Psoas muscle (tissue), 8 donors: ENCODE data around the gene PRAC2. TPM values are rescaled to one million over a fixed set of nuclear protein-coding genes. Genes with fewer than 3 reads are reported as not detected.
A peak's percentile ranks its signal among the peaks of the same experiment; 100 is the strongest.

ENCODE experiments used
- ATAC-seq, 4 donors: fragments of 200-7000 bp; cut with Tn5 transposase; one replicate each; pipeline ENCODE4 v1.9.1; 2020; ENCODE audit warnings: moderate library complexity in 3 of 4, mild to moderate bottlenecking in 2 of 4
- DNase-seq, 2 donors: peaks; one replicate each; pipeline ENCODE4 v3.0.0-alpha.2; 2020
- H3K27ac ChIP-seq: fragments of 200-600 bp; one replicate; pipeline ENCODE4 v1.8.0; 2022
- H3K27me3 ChIP-seq, 3 donors: fragments of 200-600 bp in 1 of 3; one replicate each; pipeline versions ENCODE4 v1.6.1 to v1.8.0; 2013 to 2022; ENCODE audit warnings: low read length in 2 of 3, mild to moderate bottlenecking in 2 of 3, moderate library complexity in 1 of 3; ENCODE audit not compliant: insufficient read depth in 3 of 3
- H3K36me3 ChIP-seq, 2 donors: fragments of 200-600 bp in 1 of 2; one replicate each; pipeline versions ENCODE4 v1.6.1 to v1.8.0; 2013 to 2022; ENCODE audit warnings: low read depth in 1 of 2, mild to moderate bottlenecking in 1 of 2, moderate library complexity in 1 of 2; ENCODE audit not compliant: insufficient read depth in 1 of 2
- H3K4me1 ChIP-seq: fragments of 200-600 bp; one replicate; pipeline ENCODE4 v1.8.0; 2022
- H3K4me3 ChIP-seq: fragments of 200-600 bp; one replicate; pipeline ENCODE4 v1.8.0; 2022; ENCODE audit warnings: mild to moderate bottlenecking
- H3K9me3 ChIP-seq: fragments of 200-600 bp; one replicate; pipeline ENCODE4 v1.8.0; 2022
- CTCF ChIP-seq: fragments of 200-600 bp; IDR thresholded peaks from one replicate; pipeline ENCODE4 v1.8.0; 2022; ENCODE audit warnings: antibody characterized with exemption
- WGBS, 3 donors: extraction: QIAGEN DNeasy Blood & Tissue Kit; methylation state at CpG; one replicate each; pipeline versions ENCODE4 v1.1.6 to v1.1.7; 2013; 5-methylcytosine and 5-hydroxymethylcytosine counted together
- intact Hi-C, 2 donors: fragments of 100-400 bp; cut with DNase I; formaldehyde crosslinking; loops; one replicate each; pipeline versions ENCODE4 v1.11.0 to v1.14.2; 2022
- polyA plus RNA-seq, 3 donors: library from polyadenylated mRNA; stranded (reverse); fragments of 200-250 nt; gene quantifications; one replicate each; pipeline ENCODE4 v1.2.3, GENCODE V29; 2013
- total RNA-seq, 4 donors: library from RNA; stranded (reverse); fragmentation: NEBNext Ultra II Directional in 2 of 4; extraction: Animal tissue kit (Norgen Biotek cat#: 25700) in 2 of 4; gene quantifications; one replicate each; pipeline versions ENCODE4 v1.2.1 to v1.2.4, GENCODE V29; 2021 to 2023
- donor health status: healthy with polysubstance abuse.
- donor health status: DM: no; HTN: no; CAD: no; lungs with moderate emphysema.
- donor health status: Bipolar disorder and iron deficiency.
- donor health status: healthy.
- donor health status: DM: yes; HTN: yes; CAD: no.
- donor health status: DM: no; HTN: no; CAD: no.
- donor health status: DM: no; HTN: no; CAD: no.
- donor health status: DM: yes; HTN: yes; CAD: no.

Gene PRAC2
- total and polyA plus RNA-seq, 7 donors = not detected

DNA sequence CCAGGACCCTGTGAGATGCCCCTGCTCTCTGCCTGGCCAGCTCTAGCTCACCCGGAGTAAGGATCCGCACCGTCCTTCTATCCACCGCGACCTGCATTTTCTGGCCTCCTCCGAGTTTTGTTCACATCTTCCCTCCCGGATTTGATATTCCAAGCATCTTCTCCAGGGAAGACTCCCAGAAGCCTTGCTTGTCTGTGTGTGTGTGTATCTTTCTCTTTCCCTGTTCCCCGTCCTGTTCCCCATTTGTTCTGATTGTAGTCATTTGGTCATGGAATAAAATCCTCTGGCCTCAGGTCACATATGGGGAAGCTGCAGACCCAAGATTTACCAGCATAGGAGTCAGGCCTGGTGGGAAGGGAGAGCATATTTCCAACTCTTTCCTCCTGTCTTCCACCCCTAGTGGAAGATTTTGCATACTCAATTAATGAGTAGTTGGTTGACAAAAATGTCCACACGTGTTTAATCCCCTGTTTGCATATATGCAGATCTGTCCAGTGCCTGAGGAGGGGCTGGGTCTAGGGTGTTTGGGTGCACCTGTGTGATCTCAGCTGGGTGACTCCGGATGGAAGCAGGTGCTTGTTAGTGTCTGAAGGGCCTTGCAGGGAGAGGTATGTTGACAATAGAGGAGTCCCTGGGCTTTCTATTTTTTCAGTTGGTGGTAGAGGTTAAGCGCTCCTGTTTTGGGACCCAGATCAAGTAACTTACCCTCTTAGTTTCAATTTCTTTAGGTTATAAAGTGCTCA is 2.5 kb upstream of the PRAC2 start:
- Histone ChIP-seq H3K27ac (no peak overlapping the region), H3K36me3 (no peaks in the 10 kb centered on the region), H3K27me3 (peaks cover 9 to 100% (median 54%) of the 10 kb centered on the region in 3 donors), H3K4me3 (no peak overlapping the region), H3K9me3 (no peaks in the 10 kb centered on the region), H3K4me1 (peaks cover 12% of the 10 kb centered on the region)
- no peak for TF ChIP-seq CTCF
- ATAC-seq (no peak), DNase-seq (no peak)
- 43 to 48% (median 43%) methylated on average over 11 of the region's 11 CpGs for WGBS, 3 donors
- intact Hi-C loops = loop anchor here in 1 of 2 donors (5.0 kb wide), 1 partner anchor 72 kb away; no protein-coding TSS in a partner anchor

DNA sequence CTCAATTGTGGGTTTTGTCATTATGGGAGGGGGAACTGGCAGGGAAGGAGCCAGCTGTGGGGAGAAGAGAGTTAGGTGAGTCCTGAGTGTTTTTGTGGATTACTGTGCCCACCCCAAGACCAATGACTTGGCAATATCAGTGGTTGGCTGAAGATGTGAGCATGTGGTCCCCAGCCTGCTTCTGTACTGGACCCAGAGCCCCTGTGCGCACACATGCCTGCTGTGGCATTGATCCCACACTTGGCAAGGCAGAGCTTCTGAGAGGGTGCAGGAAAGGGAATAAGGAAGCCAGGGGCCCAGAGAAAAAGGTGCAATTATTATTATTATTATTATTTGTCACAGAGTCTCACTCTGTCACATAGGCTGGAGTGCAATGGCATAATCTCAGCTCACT is 2.0 kb upstream of the PRAC2 start:
- ATAC-seq (no peak), DNase-seq (no peak)
- no peak for TF ChIP-seq CTCF
- H3K9me3 ChIP-seq = no peaks in the 10 kb centered on the region
- no peaks in the 10 kb centered on the region for H3K36me3 ChIP-seq
- peaks cover 12 to 100% (median 59%) of the 10 kb centered on the region in 3 donors for H3K27me3 ChIP-seq
- no peak overlapping the region for H3K27ac ChIP-seq
- WGBS, 3 donors = 96 to 100% (median 96%) methylated on average over 1 of the region's 1 CpG
- peaks cover 12% of the 10 kb centered on the region for H3K4me1 ChIP-seq
- H3K4me3 ChIP-seq = no peak overlapping the region
- intact Hi-C loops = loop anchor here in 1 of 2 donors (5.0 kb wide), 1 partner anchor 71 kb away; no protein-coding TSS in a partner anchor

DNA sequence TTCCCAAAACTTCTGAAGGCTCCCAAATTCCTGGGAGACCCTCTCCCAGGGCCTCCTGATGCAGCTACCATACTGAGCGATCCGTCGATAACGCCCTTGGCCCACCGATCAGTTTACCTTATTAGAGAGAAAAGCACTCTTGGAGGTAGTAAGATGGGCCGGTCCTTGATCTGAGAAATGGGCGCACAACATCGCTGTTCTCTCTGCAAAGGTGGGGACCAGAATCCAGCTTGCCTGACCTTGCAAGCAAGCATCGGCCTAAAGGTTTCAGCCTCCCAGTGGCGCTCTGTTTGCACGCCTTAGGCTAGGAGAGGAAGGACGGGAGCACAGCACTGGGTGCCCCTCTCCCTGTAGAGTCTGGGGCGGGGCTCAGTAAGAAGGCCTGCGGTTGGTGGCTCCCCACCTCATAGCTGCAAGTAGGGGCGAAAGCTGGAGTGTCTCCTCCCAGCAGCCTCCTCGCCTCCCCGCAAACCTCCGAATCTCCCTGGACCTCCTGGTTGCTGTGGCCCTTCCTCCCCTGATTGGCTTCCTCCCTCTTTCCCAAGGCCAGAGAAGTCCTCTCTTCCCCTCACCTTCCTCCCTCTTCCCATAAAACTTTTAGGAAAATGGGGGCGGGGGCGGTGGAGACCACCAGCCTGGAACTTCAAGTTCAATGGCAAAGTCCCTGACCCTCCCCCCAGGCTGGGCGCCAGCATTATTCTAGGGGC is 631 bp upstream of the PRAC2 start, which contains the start of gene PRAC1:
Gene PRAC1, minus strand, starts transcription at position 318 of the 707 bp plus-strand sequence. Its CDS starts 126 bp downstream, at position 192.
- no peaks in the 10 kb centered on the region for H3K9me3 ChIP-seq
- intact Hi-C loops = loop anchor here in 1 of 2 donors (5.0 kb wide), 1 partner anchor 70 kb away; no protein-coding TSS in a partner anchor
- no peak for TF ChIP-seq CTCF
- no peak within 1 kb of the TSS for H3K27ac ChIP-seq
- H3K27me3 ChIP-seq = peaks cover 11 to 100% (median 62%) of the 10 kb centered on the region in 3 donors
- no peak for DNase-seq
- no peak for ATAC-seq
- no peak within 1 kb of the TSS for H3K4me3 ChIP-seq
- H3K4me1 ChIP-seq = peaks cover 12% of the 10 kb centered on the region
- WGBS, 3 donors = 8 to 16% (median 13%) methylated on average over 19 to 21 of the region's 21 CpGs
- no peaks in the 10 kb centered on the region for H3K36me3 ChIP-seq

DNA sequence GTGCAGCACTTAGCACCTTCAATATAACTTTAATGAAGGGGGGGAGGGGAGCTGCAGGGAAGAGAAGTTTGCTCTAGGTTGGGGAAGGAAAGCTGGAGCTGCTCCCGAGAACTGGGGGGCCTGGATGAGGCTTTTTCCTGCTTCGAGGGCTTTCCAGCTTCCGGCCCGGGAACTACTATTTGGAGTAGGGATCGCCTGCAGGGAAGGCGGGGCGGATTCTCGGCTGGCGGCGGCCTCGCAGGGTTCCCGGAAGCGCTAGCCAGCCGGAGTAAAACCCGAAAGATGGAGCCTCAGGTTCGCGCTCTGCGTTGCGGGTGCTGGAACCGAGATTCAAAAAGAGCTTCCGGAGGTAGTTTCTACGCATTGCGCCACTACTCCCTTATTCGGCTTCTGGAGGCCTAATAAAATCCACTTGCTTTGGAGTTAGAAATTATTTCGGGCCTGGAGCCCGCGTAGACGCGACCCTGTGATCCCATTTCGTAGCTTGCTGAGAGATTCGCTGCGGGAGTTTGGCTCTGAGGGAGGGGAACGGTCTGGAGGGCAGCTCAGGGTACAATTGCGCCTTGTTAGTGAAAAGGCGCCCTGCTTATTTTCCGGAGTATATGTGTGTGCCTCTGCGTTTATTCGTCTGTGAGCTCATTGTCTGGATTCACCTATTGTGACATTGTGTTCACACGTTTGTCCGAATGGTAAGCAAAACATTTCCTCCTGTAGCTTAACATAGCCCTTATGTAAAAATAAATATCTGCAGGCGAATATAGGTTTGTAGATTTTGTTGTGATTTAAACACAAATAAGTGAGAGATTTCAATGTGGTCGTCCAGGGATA is 652 bp downstream of the PRAC2 start:
- WGBS, 3 donors = 17 to 33% (median 24%) methylated on average over 42 of the region's 42 CpGs

More for the DNA sequence above, 652 bp downstream of the PRAC2 start:
- H3K36me3 ChIP-seq = no peaks in the 10 kb centered on the region
- H3K4me1 ChIP-seq = peaks cover 16% of the 10 kb centered on the region
- no peak for TF ChIP-seq CTCF
- intact Hi-C loops = loop anchor here in 1 of 2 donors (5.0 kb wide), 1 partner anchor 69 kb away; no protein-coding TSS in a partner anchor
- H3K9me3 ChIP-seq = no peaks in the 10 kb centered on the region
- peak overlapping the region; percentile 7 for H3K4me3 ChIP-seq
- no peak overlapping the region for H3K27ac ChIP-seq
- peaks cover 9 to 100% (median 63%) of the 10 kb centered on the region in 3 donors for H3K27me3 ChIP-seq
- ATAC-seq = no peak
- no peak for DNase-seq
